HFFc6 (cell line): ENCODE measurements around the gene CBX7. TPM values are rescaled to one million over a fixed set of nuclear protein-coding genes. Genes with fewer than 3 reads are reported as not detected.
A peak's percentile ranks its signal among the peaks of the same experiment; 100 is the strongest.

Experiments
- DNase-seq: peaks from one replicate; pipeline ENCODE4 v3.0.0-alpha.2; 2018
- H3K27ac Mint-ChIP-seq: 2 replicates; pipeline ENCODE4 v1.8.0; 2020; ENCODE audit warnings: mild to moderate bottlenecking, mixed read lengths
- H3K27me3 Mint-ChIP-seq: 2 replicates; pipeline ENCODE4 v1.8.0; 2021; ENCODE audit warnings: mild to moderate bottlenecking, moderate library complexity, mixed read lengths; ENCODE audit not compliant: insufficient read depth
- H3K36me3 Mint-ChIP-seq: 2 replicates; pipeline ENCODE4 v1.8.0; 2021; ENCODE audit warnings: low read depth, mixed read lengths
- H3K4me1 Mint-ChIP-seq: 2 replicates; pipeline ENCODE4 v1.8.0; 2020; ENCODE audit warnings: low read depth, mixed read lengths
- H3K4me3 Mint-ChIP-seq: 2 replicates; pipeline ENCODE4 v1.8.0; 2020; ENCODE audit warnings: mild to moderate bottlenecking, moderate library complexity, mixed read lengths
- H3K9me3 Mint-ChIP-seq: 2 replicates; pipeline ENCODE4 v1.8.0; 2020; ENCODE audit warnings: mild to moderate bottlenecking, mixed read lengths
- total RNA-seq, 6 experiments: library from RNA; stranded (reverse); fragmentation: NEBNext Ultra II Directional; extraction: Animal tissue kit (Norgen Biotek cat#: 25700); gene quantifications; 2 replicates in 1 of 6; 3 replicates in 5 of 6; pipeline ENCODE4 v1.2.3, GENCODE V29; 2021
- TF ChIP-seq, protein P1 (sequence below): fragments of 200-600 bp; sonication (generic); IDR thresholded peaks from 2 replicates; pipeline ENCODE4 v1.5.0; 2021; ENCODE audit warnings: antibody characterized with exemption, mild to moderate bottlenecking

Gene CBX7
- total RNA-seq, 6 experiments from 2014 or later, result 6.2 to 7.2 (median 6.8) TPM

DNA sequence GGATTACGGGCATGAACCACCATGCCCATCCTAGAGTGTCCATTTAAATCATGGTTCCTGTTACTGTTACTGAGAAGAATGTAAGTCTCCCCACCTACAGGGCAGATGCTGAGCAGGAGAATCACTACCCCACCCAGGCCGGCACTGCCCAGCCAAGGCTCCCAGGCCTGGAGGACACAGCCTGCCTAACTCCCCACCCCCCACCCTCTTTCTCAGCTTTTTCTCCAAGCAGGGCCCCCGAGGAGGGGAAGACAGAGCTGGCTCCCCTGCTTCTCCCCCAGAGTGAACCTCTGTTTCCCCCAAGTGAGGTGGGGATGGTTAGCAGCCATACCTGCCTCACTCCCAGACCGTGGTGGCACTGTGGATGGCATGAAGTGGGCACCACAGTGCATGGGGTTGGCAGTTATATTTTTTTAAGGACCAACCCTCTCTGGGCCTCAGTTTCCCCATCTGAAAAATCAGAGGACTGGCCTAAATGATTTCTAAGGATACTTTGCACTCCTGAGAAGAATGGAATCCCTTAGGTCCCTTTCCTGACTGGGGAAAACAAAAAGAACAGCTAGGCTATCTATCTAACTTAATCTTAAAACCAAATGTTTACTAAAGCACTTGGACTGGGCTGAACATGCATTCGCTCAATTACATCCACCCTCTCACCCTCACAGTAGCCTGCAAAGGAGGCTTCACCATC lies 5.0 kb downstream of the CBX7 start:
- TF ChIP-seq, protein P1, sequence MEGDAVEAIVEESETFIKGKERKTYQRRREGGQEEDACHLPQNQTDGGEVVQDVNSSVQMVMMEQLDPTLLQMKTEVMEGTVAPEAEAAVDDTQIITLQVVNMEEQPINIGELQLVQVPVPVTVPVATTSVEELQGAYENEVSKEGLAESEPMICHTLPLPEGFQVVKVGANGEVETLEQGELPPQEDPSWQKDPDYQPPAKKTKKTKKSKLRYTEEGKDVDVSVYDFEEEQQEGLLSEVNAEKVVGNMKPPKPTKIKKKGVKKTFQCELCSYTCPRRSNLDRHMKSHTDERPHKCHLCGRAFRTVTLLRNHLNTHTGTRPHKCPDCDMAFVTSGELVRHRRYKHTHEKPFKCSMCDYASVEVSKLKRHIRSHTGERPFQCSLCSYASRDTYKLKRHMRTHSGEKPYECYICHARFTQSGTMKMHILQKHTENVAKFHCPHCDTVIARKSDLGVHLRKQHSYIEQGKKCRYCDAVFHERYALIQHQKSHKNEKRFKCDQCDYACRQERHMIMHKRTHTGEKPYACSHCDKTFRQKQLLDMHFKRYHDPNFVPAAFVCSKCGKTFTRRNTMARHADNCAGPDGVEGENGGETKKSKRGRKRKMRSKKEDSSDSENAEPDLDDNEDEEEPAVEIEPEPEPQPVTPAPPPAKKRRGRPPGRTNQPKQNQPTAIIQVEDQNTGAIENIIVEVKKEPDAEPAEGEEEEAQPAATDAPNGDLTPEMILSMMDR, result no peak
- Mint-ChIP-seq H3K4me1 (peaks cover 15% of the 10 kb centered on the region), H3K9me3 (no peaks in the 10 kb centered on the region)

DNA sequence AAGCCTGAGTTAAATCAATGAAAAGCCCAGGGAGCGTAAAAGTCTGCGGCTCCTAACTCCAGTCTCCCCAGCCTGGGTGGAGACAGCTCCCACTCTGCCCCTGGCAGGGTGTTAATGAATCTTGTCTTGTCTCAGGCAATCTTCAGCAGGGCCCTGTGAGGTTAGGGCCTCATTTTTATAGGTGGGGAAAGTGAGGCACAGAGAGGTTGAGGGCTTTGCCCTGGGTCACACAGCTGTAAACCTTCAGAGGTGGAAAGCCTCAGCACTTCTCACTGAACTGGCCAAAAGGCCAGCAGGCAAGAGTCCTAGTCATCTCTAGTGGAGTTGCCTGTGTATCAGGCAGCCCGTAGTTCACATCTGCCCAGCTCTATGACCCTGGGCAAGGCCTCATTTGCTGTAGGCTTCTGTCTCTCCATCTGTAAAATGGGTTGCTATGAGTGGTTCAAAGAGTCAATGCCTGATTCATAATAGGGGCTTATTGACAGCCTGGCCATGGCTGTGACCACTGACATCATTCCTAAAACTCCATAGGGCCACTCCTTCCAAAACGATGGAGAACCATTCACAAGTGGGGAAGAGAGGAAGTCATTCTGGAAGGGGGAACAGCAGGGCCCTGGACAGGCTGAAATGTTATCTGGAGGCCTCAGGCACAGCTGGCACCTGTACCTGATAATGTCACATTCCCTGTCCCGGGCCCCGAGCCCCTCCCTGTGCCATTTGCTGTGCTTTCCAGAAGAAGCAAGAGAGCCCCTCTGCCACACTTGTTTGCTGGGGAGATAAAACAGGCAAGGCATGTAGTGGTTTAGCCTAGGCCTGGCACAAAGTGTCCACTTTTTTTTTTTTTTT lies 6.0 kb downstream of the CBX7 start:
- peaks cover 15% of the 10 kb centered on the region for H3K4me1 Mint-ChIP-seq
- no peaks in the 10 kb centered on the region for H3K9me3 Mint-ChIP-seq
- no peaks in the 10 kb centered on the region for H3K36me3 Mint-ChIP-seq
- DNase-seq, result no peak
- H3K27me3 Mint-ChIP-seq, result peaks cover 4% of the 10 kb centered on the region; the same call in 1 of the 2 replicates
- H3K27ac Mint-ChIP-seq, result peak overlapping the region; percentile 38; the same call in 1 of the 2 replicates
- H3K4me3 Mint-ChIP-seq, result peak overlapping the region; percentile 67
- TF ChIP-seq, protein P1, result no peak

More for the DNA sequence above, 5.0 kb downstream of the CBX7 start:
- Mint-ChIP-seq H3K27me3 (peaks cover 4% of the 10 kb centered on the region; the same call in 1 of the 2 replicates), H3K27ac (no peak overlapping the region), H3K36me3 (no peaks in the 10 kb centered on the region), H3K4me3 (no peak overlapping the region)
- DNase-seq, result no peak

DNA sequence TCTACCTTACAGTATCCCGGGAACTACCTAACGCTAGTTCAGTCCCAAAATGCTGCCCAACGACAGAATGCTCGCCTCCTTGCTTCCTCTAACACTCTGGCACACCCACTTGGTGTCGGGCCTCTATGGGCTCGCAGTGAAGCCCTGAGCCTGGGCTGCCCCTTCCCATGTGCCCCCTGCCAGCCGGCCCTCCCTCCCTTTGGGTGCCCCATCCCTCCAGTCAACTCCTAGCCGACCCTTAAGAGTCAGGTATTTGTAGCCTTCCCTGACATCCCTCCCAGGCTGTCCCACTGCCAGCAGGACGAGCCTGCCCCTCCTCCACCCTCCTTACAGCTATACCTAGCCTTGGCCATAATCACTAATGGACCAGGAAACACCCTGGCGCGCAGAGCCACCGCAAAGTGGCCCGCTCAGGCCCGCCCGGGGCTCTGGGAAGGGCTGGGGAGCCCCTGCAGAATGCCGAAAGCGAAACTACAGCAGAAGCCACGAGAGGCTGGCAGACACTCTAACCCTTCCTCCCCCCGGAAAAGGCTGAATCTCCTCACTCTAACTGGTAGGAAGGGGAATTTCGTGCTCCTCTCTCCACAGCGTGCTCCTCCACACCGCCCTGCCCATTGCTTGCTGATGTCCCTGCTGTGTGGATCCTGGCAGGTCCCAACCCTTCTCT lies 8.2 kb downstream of the CBX7 start:
- H3K4me3 Mint-ChIP-seq, result peak overlapping the region; percentile 90
- TF ChIP-seq, protein P1, result no peak
- peaks cover 8% of the 10 kb centered on the region for H3K4me1 Mint-ChIP-seq
- H3K9me3 Mint-ChIP-seq, result no peaks in the 10 kb centered on the region
- H3K36me3 Mint-ChIP-seq, result no peaks in the 10 kb centered on the region
- H3K27ac Mint-ChIP-seq, result peak overlapping the region; percentile 67
- DNase-seq, result peak; percentile 10
- H3K27me3 Mint-ChIP-seq, result peaks cover 4% of the 10 kb centered on the region

DNA sequence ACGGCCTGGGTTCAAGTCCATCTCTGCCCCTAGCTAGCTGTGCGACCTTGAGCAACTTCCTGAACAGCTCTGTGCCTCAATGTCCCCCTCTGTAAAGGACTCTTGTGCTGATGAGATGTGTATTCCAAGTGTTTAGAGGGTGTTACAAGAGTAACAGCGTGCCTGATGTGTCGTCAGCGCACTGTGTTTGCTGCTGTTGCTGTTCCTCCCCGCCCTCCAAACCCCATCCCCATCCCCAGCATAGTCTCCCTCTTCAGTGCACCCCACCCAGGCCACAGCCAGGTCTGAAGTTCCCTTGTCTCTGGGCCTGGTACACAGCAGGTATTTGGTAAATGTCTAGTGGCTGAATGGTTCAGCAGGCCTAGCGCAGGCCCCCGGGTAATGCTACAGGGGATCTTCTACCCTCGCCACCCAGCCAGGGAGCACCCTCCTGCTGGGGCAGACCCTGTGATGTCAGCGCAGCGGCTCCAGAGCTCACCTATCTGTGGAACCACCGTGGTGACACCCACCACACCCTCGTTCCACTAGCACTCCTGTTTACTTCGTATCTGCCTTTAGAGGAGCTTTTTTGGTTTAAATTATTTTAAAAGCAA lies 10.3 kb downstream of the CBX7 start:
- H3K27ac Mint-ChIP-seq, result no peak overlapping the region
- H3K9me3 Mint-ChIP-seq, result no peaks in the 10 kb centered on the region
- TF ChIP-seq, protein P1, result no peak
- H3K4me3 Mint-ChIP-seq, result no peak overlapping the region
- H3K4me1 Mint-ChIP-seq, result peaks cover 8% of the 10 kb centered on the region
- H3K36me3 Mint-ChIP-seq, result no peaks in the 10 kb centered on the region
- peaks cover 4% of the 10 kb centered on the region for H3K27me3 Mint-ChIP-seq
- DNase-seq, result no peak

DNA sequence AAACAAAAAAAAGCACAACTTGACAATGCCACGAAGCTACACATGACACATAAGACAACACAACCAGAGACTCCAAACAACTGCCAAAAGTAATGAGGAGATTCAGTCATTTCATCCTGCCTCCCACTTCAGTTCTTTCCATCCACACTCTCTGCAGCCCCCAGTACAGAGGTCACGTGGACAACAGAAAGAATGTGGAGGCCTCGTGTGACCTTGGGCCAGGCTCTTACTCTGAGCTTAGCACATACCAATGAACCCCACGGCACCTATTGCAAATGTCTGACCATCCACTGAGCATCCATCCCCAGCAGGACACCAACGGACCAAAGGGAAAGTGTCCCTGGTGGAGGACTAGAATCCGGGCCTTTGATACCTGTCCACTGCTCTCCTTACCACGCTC lies 12.5 kb downstream of the CBX7 start:
- no peaks in the 10 kb centered on the region for H3K9me3 Mint-ChIP-seq
- no peak for DNase-seq
- peaks cover 4% of the 10 kb centered on the region for H3K27me3 Mint-ChIP-seq
- H3K36me3 Mint-ChIP-seq, result no peaks in the 10 kb centered on the region
- H3K27ac Mint-ChIP-seq, result no peak overlapping the region
- peaks cover 8% of the 10 kb centered on the region for H3K4me1 Mint-ChIP-seq
- TF ChIP-seq, protein P1, result no peak
- no peak overlapping the region for H3K4me3 Mint-ChIP-seq
